Activated T-cell treated with anti-CD3 and anti-CD28 coated beads, Interleukin-2, amount 50 U/mL, for 4 hours (primary cell): Measurements from ENCODE around the gene LSM3. TPM values are rescaled to one million over a fixed set of nuclear protein-coding genes. Genes with fewer than 3 reads are reported as not detected.

Experiments
- ATAC-seq, 2 donors: fragments of 200-7000 bp; cut with Tn5 transposase; one replicate each; pipeline ENCODE4 v1.10.0; 2021
- DNase-seq: peaks from one replicate; pipeline ENCODE4 v3.0.0-alpha.2; 2020
- H3K27me3 Mint-ChIP-seq: one replicate; pipeline ENCODE4 v1.8.0; 2021; ENCODE audit warnings: low read depth, mixed read lengths
- H3K36me3 Mint-ChIP-seq: one replicate; pipeline ENCODE4 v1.8.0; 2022; ENCODE audit warnings: mixed read lengths; ENCODE audit not compliant: insufficient read depth
- H3K4me1 Mint-ChIP-seq: one replicate; pipeline ENCODE4 v1.8.0; 2021; ENCODE audit warnings: low read depth, mixed read lengths
- H3K4me3 Mint-ChIP-seq: one replicate; pipeline ENCODE4 v1.8.0; 2021; ENCODE audit warnings: mild to moderate bottlenecking, moderate library complexity, mixed read lengths
- H3K9me3 Mint-ChIP-seq: one replicate; pipeline ENCODE4 v1.8.0; 2021; ENCODE audit warnings: mixed read lengths
- total RNA-seq, 3 donors: library from RNA; stranded (reverse); gene quantifications; one replicate each; pipeline ENCODE4 v1.2.1, GENCODE V29; 2021

LSM3 gene
- total RNA-seq, 3 donors from 2014 or later = 19.8 to 21.9 (median 20.9) TPM

GRCh38 chr3:14208168-14208567 lies 29.6 kb downstream of the LSM3 start:
- Mint-ChIP-seq H3K9me3 (no peaks in the 10 kb centered on the region), H3K27me3 (no peaks in the 10 kb centered on the region), H3K4me3 (no peak overlapping the region), H3K4me1 (peaks cover 4% of the 10 kb centered on the region), H3K36me3 (no peaks in the 10 kb centered on the region)
- ATAC-seq (no peak), DNase-seq (no peak)

GRCh38 chr3:14208977-14209394 lies 30.4 kb downstream of the LSM3 start:
- DNase-seq = no peak

GRCh38 chr3:14209581-14210289 lies 31.1 kb downstream of the LSM3 start:
- Mint-ChIP-seq H3K4me1 (no peaks in the 10 kb centered on the region), H3K4me3 (no peak overlapping the region), H3K36me3 (no peaks in the 10 kb centered on the region), H3K27me3 (no peaks in the 10 kb centered on the region), H3K9me3 (no peaks in the 10 kb centered on the region)
- DNase-seq (no peak), ATAC-seq (no peak)

More at GRCh38 chr3:14208977-14209394, 30.4 kb downstream of the LSM3 start:
- ATAC-seq = no peak
- Mint-ChIP-seq H3K27me3 (no peaks in the 10 kb centered on the region), H3K4me3 (no peak overlapping the region), H3K4me1 (no peaks in the 10 kb centered on the region), H3K9me3 (no peaks in the 10 kb centered on the region), H3K36me3 (no peaks in the 10 kb centered on the region)

GRCh38 chr3:14210290-14210688 lies 31.7 kb downstream of the LSM3 start:
- no peaks in the 10 kb centered on the region for H3K4me1 Mint-ChIP-seq
- H3K4me3 Mint-ChIP-seq = no peak overlapping the region
- no peaks in the 10 kb centered on the region for H3K9me3 Mint-ChIP-seq
- DNase-seq (no peak), ATAC-seq (no peak)
- H3K27me3 Mint-ChIP-seq = no peaks in the 10 kb centered on the region
- no peaks in the 10 kb centered on the region for H3K36me3 Mint-ChIP-seq

- Mint-ChIP-seq H3K4me1 (no peaks in the 10 kb centered on the region), H3K36me3 (no peaks in the 10 kb centered on the region), H3K4me3 (no peak overlapping the region), H3K9me3 (no peaks in the 10 kb centered on the region), H3K27me3 (no peaks in the 10 kb centered on the region)
- ATAC-seq = no peak
- no peak for DNase-seq
Measured at GRCh38 chr3:14210843-14211594, 32.4 kb downstream of the LSM3 start.

GRCh38 chr3:14211621-14212020 lies 33.0 kb downstream of the LSM3 start:
- peaks cover 3% of the 10 kb centered on the region for H3K4me1 Mint-ChIP-seq
- no peak overlapping the region for H3K4me3 Mint-ChIP-seq
- ATAC-seq (no peak), DNase-seq (no peak)
- no peaks in the 10 kb centered on the region for H3K27me3 Mint-ChIP-seq
- H3K9me3 Mint-ChIP-seq = no peaks in the 10 kb centered on the region
- H3K36me3 Mint-ChIP-seq = no peaks in the 10 kb centered on the region

GRCh38 chr3:14212032-14212431 lies 33.4 kb downstream of the LSM3 start:
- no peak overlapping the region for H3K4me3 Mint-ChIP-seq
- ATAC-seq (no peak), DNase-seq (no peak)
- H3K36me3 Mint-ChIP-seq = no peaks in the 10 kb centered on the region
- H3K27me3 Mint-ChIP-seq = no peaks in the 10 kb centered on the region
- no peaks in the 10 kb centered on the region for H3K9me3 Mint-ChIP-seq
- peaks cover 7% of the 10 kb centered on the region for H3K4me1 Mint-ChIP-seq

- no peaks in the 10 kb centered on the region for H3K9me3 Mint-ChIP-seq
- ATAC-seq (no peak), DNase-seq (no peak)
- H3K4me1 Mint-ChIP-seq = peaks cover 9% of the 10 kb centered on the region
- no peak overlapping the region for H3K4me3 Mint-ChIP-seq
- no peaks in the 10 kb centered on the region for H3K27me3 Mint-ChIP-seq
- H3K36me3 Mint-ChIP-seq = no peaks in the 10 kb centered on the region
Measured at GRCh38 chr3:14213066-14213774, 34.6 kb downstream of the LSM3 start.

- no peaks in the 10 kb centered on the region for H3K27me3 Mint-ChIP-seq
- no peak for DNase-seq
- H3K9me3 Mint-ChIP-seq = peaks cover 2% of the 10 kb centered on the region
- no peak overlapping the region for H3K4me3 Mint-ChIP-seq
- ATAC-seq = no peak
- H3K4me1 Mint-ChIP-seq = peaks cover 9% of the 10 kb centered on the region
- no peaks in the 10 kb centered on the region for H3K36me3 Mint-ChIP-seq
Measured at GRCh38 chr3:14214764-14215163, 36.1 kb downstream of the LSM3 start.

GRCh38 chr3:14216257-14217048 lies 37.8 kb downstream of the LSM3 start:
- ATAC-seq (peak; percentile 83 to 98), DNase-seq (peak; percentile 41)
- peaks cover 15% of the 10 kb centered on the region for H3K9me3 Mint-ChIP-seq
- no peaks in the 10 kb centered on the region for H3K27me3 Mint-ChIP-seq
- H3K4me3 Mint-ChIP-seq = peak overlapping the region; percentile 89
- no peaks in the 10 kb centered on the region for H3K36me3 Mint-ChIP-seq
- H3K4me1 Mint-ChIP-seq = peaks cover 9% of the 10 kb centered on the region

- ATAC-seq (no peak), DNase-seq (no peak)
- Mint-ChIP-seq H3K27me3 (peaks cover 3% of the 10 kb centered on the region), H3K4me3 (no peak overlapping the region), H3K9me3 (peaks cover 27% of the 10 kb centered on the region), H3K36me3 (peaks cover 4% of the 10 kb centered on the region), H3K4me1 (peaks cover 9% of the 10 kb centered on the region)
Measured at GRCh38 chr3:14218355-14218754, 39.7 kb downstream of the LSM3 start.

- H3K4me1 Mint-ChIP-seq = peaks cover 9% of the 10 kb centered on the region
- no peak overlapping the region for H3K4me3 Mint-ChIP-seq
- no peak for DNase-seq
- no peak for ATAC-seq
- peaks cover 14% of the 10 kb centered on the region for H3K27me3 Mint-ChIP-seq
- H3K36me3 Mint-ChIP-seq = peaks cover 4% of the 10 kb centered on the region
- peaks cover 27% of the 10 kb centered on the region for H3K9me3 Mint-ChIP-seq
Measured at GRCh38 chr3:14220933-14221332, 42.3 kb downstream of the LSM3 start.

- Mint-ChIP-seq H3K27me3 (peaks cover 22% of the 10 kb centered on the region), H3K4me3 (no peak overlapping the region), H3K36me3 (peaks cover 4% of the 10 kb centered on the region), H3K4me1 (peaks cover 3% of the 10 kb centered on the region), H3K9me3 (peaks cover 27% of the 10 kb centered on the region)
- ATAC-seq = no peak
- DNase-seq = no peak
Measured at GRCh38 chr3:14221902-14222301, 43.3 kb downstream of the LSM3 start.

GRCh38 chr3:14222457-14222856 lies 43.8 kb downstream of the LSM3 start:
- peaks cover 2% of the 10 kb centered on the region for H3K4me1 Mint-ChIP-seq
- no peak for DNase-seq
- no peak overlapping the region for H3K4me3 Mint-ChIP-seq
- peaks cover 27% of the 10 kb centered on the region for H3K9me3 Mint-ChIP-seq
- H3K36me3 Mint-ChIP-seq = peaks cover 4% of the 10 kb centered on the region
- ATAC-seq = no peak
- H3K27me3 Mint-ChIP-seq = peaks cover 22% of the 10 kb centered on the region
